Liver (tissue), 9 donors: ENCODE measurements around the gene MACROH2A2. TPM values are rescaled to one million over a fixed set of nuclear protein-coding genes. Genes with fewer than 3 reads are reported as not detected.

ENCODE experiments used
- DNase-seq: peaks from one replicate; pipeline ENCODE4 v3.0.0-alpha.2; 2017; ENCODE audit warnings: low spot score
- H3K27ac ChIP-seq, 2 donors: one replicate each; pipeline ENCODE4 v1.7.0; 2013; ENCODE audit warnings: inconsistent platforms in 2 of 2, low read length in 2 of 2, control low read depth in 1 of 2, low read depth in 1 of 2, mild to moderate bottlenecking in 1 of 2
- H3K27me3 ChIP-seq, 4 donors: one replicate each; pipeline versions ENCODE4 v1.6.1 to v1.7.0; 2013; ENCODE audit warnings: low read length in 3 of 4, inconsistent platforms in 1 of 4, mild to moderate bottlenecking in 1 of 4, moderate library complexity in 1 of 4; ENCODE audit not compliant: control insufficient read depth in 4 of 4, insufficient read depth in 4 of 4
- H3K36me3 ChIP-seq, 4 donors: one replicate each; pipeline versions ENCODE4 v1.6.1 to v1.7.0; 2013; ENCODE audit warnings: low read length in 3 of 4, mild to moderate bottlenecking in 3 of 4, low read depth in 1 of 4, moderate library complexity in 1 of 4; ENCODE audit not compliant: control insufficient read depth in 4 of 4, insufficient read depth in 3 of 4
- H3K4me1 ChIP-seq, 4 donors: one replicate each; pipeline versions ENCODE4 v1.6.1 to v1.7.0; 2013; ENCODE audit warnings: low read length in 3 of 4, mild to moderate bottlenecking in 3 of 4, moderate library complexity in 1 of 4; ENCODE audit not compliant: control insufficient read depth in 4 of 4, insufficient read depth in 4 of 4
- H3K4me3 ChIP-seq, 3 donors: one replicate each; pipeline versions ENCODE4 v1.6.1 to v1.7.0; 2013; ENCODE audit warnings: low read length in 3 of 3, control low read depth in 1 of 3, low read depth in 1 of 3, mild to moderate bottlenecking in 1 of 3
- H3K9ac ChIP-seq, 2 donors: one replicate each; pipeline ENCODE4 v1.7.0; 2013; ENCODE audit warnings: low read length in 2 of 2, mild to moderate bottlenecking in 2 of 2, moderate library complexity in 2 of 2, control low read depth in 1 of 2, low read depth in 1 of 2
- H3K9me3 ChIP-seq, 4 donors: one replicate each; pipeline versions ENCODE4 v1.6.1 to v1.7.0; 2013; ENCODE audit warnings: low read length in 3 of 4; ENCODE audit not compliant: control insufficient read depth in 4 of 4
- EGR1 ChIP-seq, 2 donors: IDR thresholded peaks; 2 replicates each; pipeline ENCODE4 v1.6.1; 2016 to 2018; ENCODE audit warnings: antibody characterized with exemption in 2 of 2, low read depth in 2 of 2
- FOXA1 ChIP-seq: IDR thresholded peaks from 2 replicates; pipeline ENCODE4 v1.6.1; 2016; ENCODE audit warnings: antibody characterized with exemption
- FOXA2 ChIP-seq: IDR thresholded peaks from 2 replicates; pipeline ENCODE4 v1.6.1; 2016; ENCODE audit warnings: antibody characterized with exemption
- GABPA ChIP-seq, 2 donors: IDR thresholded peaks in 1 of 2; conservative IDR thresholded peaks in 1 of 2; 2 replicates each; pipeline ENCODE4 v1.6.1; 2016; ENCODE audit warnings: antibody characterized with exemption in 2 of 2, mild to moderate bottlenecking in 1 of 2, moderate library complexity in 1 of 2
- HNF4A ChIP-seq, 2 donors: conservative IDR thresholded peaks; 2 replicates each; pipeline ENCODE4 v1.6.1; 2016; ENCODE audit warnings: antibody characterized with exemption in 2 of 2, mild to moderate bottlenecking in 2 of 2
- HNF4G ChIP-seq: IDR thresholded peaks from 2 replicates; pipeline ENCODE4 v1.6.1; 2016; ENCODE audit warnings: antibody characterized with exemption
- JUND ChIP-seq, 2 donors: IDR thresholded peaks; 2 replicates each; pipeline ENCODE4 v1.6.1; 2016; ENCODE audit warnings: antibody characterized with exemption in 2 of 2
- NR2F2 ChIP-seq: IDR thresholded peaks from 2 replicates; pipeline ENCODE4 v1.6.1; 2016; ENCODE audit warnings: antibody characterized with exemption
- RAD21 ChIP-seq, 2 donors: IDR thresholded peaks; 2 replicates each; pipeline ENCODE4 v1.6.1; 2016; ENCODE audit warnings: antibody characterized with exemption in 2 of 2, mild to moderate bottlenecking in 2 of 2
- RXRA ChIP-seq, 2 donors: IDR thresholded peaks; 2 replicates each; pipeline ENCODE4 v1.6.1; 2017 to 2018; ENCODE audit warnings: antibody characterized with exemption in 2 of 2, mild to moderate bottlenecking in 1 of 2
- SP1 ChIP-seq: IDR thresholded peaks from 2 replicates; pipeline ENCODE4 v1.6.1; 2018; ENCODE audit warnings: antibody characterized with exemption, mild to moderate bottlenecking
- TAF1 ChIP-seq: conservative IDR thresholded peaks from 2 replicates; pipeline ENCODE4 v1.6.1; 2016; ENCODE audit warnings: antibody characterized with exemption, mild to moderate bottlenecking
- YY1 ChIP-seq: IDR thresholded peaks from 2 replicates; pipeline ENCODE4 v1.6.1; 2016; ENCODE audit warnings: antibody characterized with exemption, mild to moderate bottlenecking
- ZBTB33 ChIP-seq: IDR thresholded peaks from 2 replicates; pipeline ENCODE4 v1.6.1; 2016; ENCODE audit warnings: antibody characterized with exemption
- WGBS: extraction: QIAGEN DNeasy Blood & Tissue Kit; methylation state at CpG from one replicate; pipeline ENCODE4 v1.1.7; 2013; 5-methylcytosine and 5-hydroxymethylcytosine counted together
- polyA plus RNA-seq, 2 donors: library from polyadenylated mRNA; stranded (reverse) in 1 of 2; unstranded in 1 of 2; fragments of 200-250 nt in 1 of 2; fragments of >200 nt in 1 of 2; fragmentation: Nextera tagmentation in 1 of 2; extraction: Ambion mirVana in 1 of 2; gene quantifications; one replicate each; pipeline versions ENCODE4 v1.2.1 to v1.2.3, GENCODE V29; 2013 to 2015
- total RNA-seq, 2 donors: library from RNA; depleted of rRNA; stranded (reverse); fragments of >200 nt; gene quantifications; one replicate each; pipeline ENCODE4 v1.2.3, GENCODE V29; 2014
- TF ChIP-seq, protein P1 (sequence below): IDR thresholded peaks from 2 replicates; pipeline ENCODE4 v1.6.1; 2016; ENCODE audit warnings: antibody characterized with exemption, mild to moderate bottlenecking
- TF ChIP-seq, protein P2 (sequence below): IDR thresholded peaks from 2 replicates; pipeline ENCODE4 v1.6.1; 2016; ENCODE audit warnings: antibody characterized with exemption
- TF ChIP-seq, protein P3 (sequence below): fragments of 150-350 bp; IDR thresholded peaks from 2 replicates; pipeline ENCODE4 v1.5.1; 2017; ENCODE audit warnings: improper control_type of control experiment, low read depth, low read length; ENCODE audit not compliant: missing input control
- TF ChIP-seq, protein P4 (sequence below): IDR thresholded peaks from 2 replicates; pipeline ENCODE4 v1.6.1; 2016; ENCODE audit warnings: antibody characterized with exemption
- donor health status: healthy.
- donor health status: healthy.
- donor health status: healthy.
- donor health status: healthy.
- donor health status: healthy.

Gene MACROH2A2
- total and polyA plus RNA-seq, 4 donors = 1.2 to 7.2 (median 3.4) TPM

- 77% methylated on average over 1 of the region's 1 CpG for WGBS
- Histone ChIP-seq H3K4me1 (no peaks in the 10 kb centered on the region), H3K27me3 (no peaks in the 10 kb centered on the region), H3K4me3 (no peak overlapping the region), H3K9me3 (peaks cover 0 to 6% (median 2%) of the 10 kb centered on the region in 4 donors), H3K9ac (no peak overlapping the region), H3K27ac (no peak overlapping the region), H3K36me3 (no peaks in the 10 kb centered on the region)
- TF ChIP-seq EGR1 (IDR thresholded peaks at IDR 0.05; ENCODE audit: low read depth in 2 of 2) = no peak
- TF ChIP-seq TAF1 = no peak
- no peak for TF ChIP-seq FOXA2
- TF ChIP-seq, protein P1, sequence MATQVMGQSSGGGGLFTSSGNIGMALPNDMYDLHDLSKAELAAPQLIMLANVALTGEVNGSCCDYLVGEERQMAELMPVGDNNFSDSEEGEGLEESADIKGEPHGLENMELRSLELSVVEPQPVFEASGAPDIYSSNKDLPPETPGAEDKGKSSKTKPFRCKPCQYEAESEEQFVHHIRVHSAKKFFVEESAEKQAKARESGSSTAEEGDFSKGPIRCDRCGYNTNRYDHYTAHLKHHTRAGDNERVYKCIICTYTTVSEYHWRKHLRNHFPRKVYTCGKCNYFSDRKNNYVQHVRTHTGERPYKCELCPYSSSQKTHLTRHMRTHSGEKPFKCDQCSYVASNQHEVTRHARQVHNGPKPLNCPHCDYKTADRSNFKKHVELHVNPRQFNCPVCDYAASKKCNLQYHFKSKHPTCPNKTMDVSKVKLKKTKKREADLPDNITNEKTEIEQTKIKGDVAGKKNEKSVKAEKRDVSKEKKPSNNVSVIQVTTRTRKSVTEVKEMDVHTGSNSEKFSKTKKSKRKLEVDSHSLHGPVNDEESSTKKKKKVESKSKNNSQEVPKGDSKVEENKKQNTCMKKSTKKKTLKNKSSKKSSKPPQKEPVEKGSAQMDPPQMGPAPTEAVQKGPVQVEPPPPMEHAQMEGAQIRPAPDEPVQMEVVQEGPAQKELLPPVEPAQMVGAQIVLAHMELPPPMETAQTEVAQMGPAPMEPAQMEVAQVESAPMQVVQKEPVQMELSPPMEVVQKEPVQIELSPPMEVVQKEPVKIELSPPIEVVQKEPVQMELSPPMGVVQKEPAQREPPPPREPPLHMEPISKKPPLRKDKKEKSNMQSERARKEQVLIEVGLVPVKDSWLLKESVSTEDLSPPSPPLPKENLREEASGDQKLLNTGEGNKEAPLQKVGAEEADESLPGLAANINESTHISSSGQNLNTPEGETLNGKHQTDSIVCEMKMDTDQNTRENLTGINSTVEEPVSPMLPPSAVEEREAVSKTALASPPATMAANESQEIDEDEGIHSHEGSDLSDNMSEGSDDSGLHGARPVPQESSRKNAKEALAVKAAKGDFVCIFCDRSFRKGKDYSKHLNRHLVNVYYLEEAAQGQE = no peak
- TF ChIP-seq, protein P2, sequence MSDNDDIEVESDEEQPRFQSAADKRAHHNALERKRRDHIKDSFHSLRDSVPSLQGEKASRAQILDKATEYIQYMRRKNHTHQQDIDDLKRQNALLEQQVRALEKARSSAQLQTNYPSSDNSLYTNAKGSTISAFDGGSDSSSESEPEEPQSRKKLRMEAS = no peak
- no peak for TF ChIP-seq NR2F2
- TF ChIP-seq SP1 = no peak
- TF ChIP-seq, protein P3, sequence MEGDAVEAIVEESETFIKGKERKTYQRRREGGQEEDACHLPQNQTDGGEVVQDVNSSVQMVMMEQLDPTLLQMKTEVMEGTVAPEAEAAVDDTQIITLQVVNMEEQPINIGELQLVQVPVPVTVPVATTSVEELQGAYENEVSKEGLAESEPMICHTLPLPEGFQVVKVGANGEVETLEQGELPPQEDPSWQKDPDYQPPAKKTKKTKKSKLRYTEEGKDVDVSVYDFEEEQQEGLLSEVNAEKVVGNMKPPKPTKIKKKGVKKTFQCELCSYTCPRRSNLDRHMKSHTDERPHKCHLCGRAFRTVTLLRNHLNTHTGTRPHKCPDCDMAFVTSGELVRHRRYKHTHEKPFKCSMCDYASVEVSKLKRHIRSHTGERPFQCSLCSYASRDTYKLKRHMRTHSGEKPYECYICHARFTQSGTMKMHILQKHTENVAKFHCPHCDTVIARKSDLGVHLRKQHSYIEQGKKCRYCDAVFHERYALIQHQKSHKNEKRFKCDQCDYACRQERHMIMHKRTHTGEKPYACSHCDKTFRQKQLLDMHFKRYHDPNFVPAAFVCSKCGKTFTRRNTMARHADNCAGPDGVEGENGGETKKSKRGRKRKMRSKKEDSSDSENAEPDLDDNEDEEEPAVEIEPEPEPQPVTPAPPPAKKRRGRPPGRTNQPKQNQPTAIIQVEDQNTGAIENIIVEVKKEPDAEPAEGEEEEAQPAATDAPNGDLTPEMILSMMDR = no peak
- no peak for TF ChIP-seq HNF4A (conservative IDR thresholded peaks at IDR 0.05)
- TF ChIP-seq RAD21 (IDR thresholded peaks at IDR 0.05) = no peak
- TF ChIP-seq GABPA (IDR thresholded peaks at IDR 0.05 in 1 of 2, conservative IDR thresholded peaks at IDR 0.05 in 1 of 2) = no peak
- no peak for TF ChIP-seq YY1
- TF ChIP-seq FOXA1 = no peak
- TF ChIP-seq, protein P4, sequence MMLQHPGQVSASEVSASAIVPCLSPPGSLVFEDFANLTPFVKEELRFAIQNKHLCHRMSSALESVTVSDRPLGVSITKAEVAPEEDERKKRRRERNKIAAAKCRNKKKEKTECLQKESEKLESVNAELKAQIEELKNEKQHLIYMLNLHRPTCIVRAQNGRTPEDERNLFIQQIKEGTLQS = no peak
- TF ChIP-seq JUND (IDR thresholded peaks at IDR 0.05) = no peak
- TF ChIP-seq HNF4G = no peak
- no peak for TF ChIP-seq RXRA (IDR thresholded peaks at IDR 0.05)
- TF ChIP-seq ZBTB33 = no peak
- no peak for DNase-seq
Observed at GRCh38 chr10:70035531-70035930, 17.1 kb upstream of the MACROH2A2 start.
